PC-9 (cell line): ENCODE results near the gene TLK2. TPM values are rescaled to one million over a fixed set of nuclear protein-coding genes. Genes with fewer than 3 reads are reported as not detected.

Experiments used
- BruUV-seq: library from RNA; stranded (reverse); fragments of 400-500 nt; replicated peaks from 2 replicates; lab custom pipeline; 2021; lab: Mats Ljungman, UMichigan
- CTCF ChIA-PET: fragments of 300-600 bp; sonication (Branson Sonifier 250); formaldehyde crosslinking; loops from one replicate; lab custom pipeline; 2022; ENCODE audit warnings: antibody characterized with exemption; lab: Charles Lee
- POLR2A ChIA-PET: fragments of 300-600 bp; sonication (Branson Sonifier 250); formaldehyde crosslinking; loops from one replicate; lab custom pipeline; 2022; ENCODE audit warnings: antibody characterized with exemption; ENCODE audit not compliant: unreplicated experiment; lab: Charles Lee
- DNase-seq, 2 experiments: peaks; one replicate each; pipeline versions ENCODE4 v3.0.0 to v3.0.0-alpha.2; 2015 to 2022; ENCODE audit warnings: mixed read lengths in 1 of 2
- H2AFZ ChIP-seq: fragments of 200-600 bp; sonication (generic); 2 replicates; pipeline ENCODE4 v1.8.1; 2017; ENCODE audit warnings: antibody characterized with exemption
- H3F3A ChIP-seq: fragments of 200-600 bp; sonication (generic); 2 replicates; pipeline ENCODE4 v1.8.1; 2017; ENCODE audit warnings: antibody characterized with exemption, mild to moderate bottlenecking, low read depth; ENCODE audit not compliant: insufficient read depth
- H3K27ac ChIP-seq: fragments of 200-600 bp; sonication (generic); 2 replicates; pipeline ENCODE4 v1.6.1; 2016; ENCODE audit warnings: mixed run types
- H3K27me3 ChIP-seq: fragments of 200-600 bp; sonication (generic); 2 replicates; pipeline ENCODE4 v1.6.1; 2016; ENCODE audit warnings: low read depth, mixed run types; ENCODE audit not compliant: insufficient read depth
- H3K36me3 ChIP-seq: fragments of 200-600 bp; sonication (generic); 2 replicates; pipeline ENCODE4 v1.6.1; 2016; ENCODE audit warnings: low read depth, mixed run types
- H3K4me1 ChIP-seq: fragments of 200-600 bp; sonication (generic); replicated peaks from 2 replicates; pipeline ENCODE4 v1.6.1; 2016; ENCODE audit warnings: mixed run types; ENCODE audit not compliant: insufficient read depth
- H3K4me2 ChIP-seq: fragments of 200-600 bp; sonication (generic); 2 replicates; pipeline ENCODE4 v1.6.1; 2017; ENCODE audit warnings: mixed run types
- H3K4me3 ChIP-seq: fragments of 200-600 bp; sonication (generic); 2 replicates; pipeline ENCODE4 v1.6.1; 2016; ENCODE audit warnings: mixed run types
- H3K79me2 ChIP-seq: fragments of 200-600 bp; sonication (generic); 2 replicates; pipeline ENCODE4 v1.6.1; 2017; ENCODE audit warnings: low read depth, mixed run types
- H3K9me2 ChIP-seq: fragments of 200-600 bp; sonication (generic); 2 replicates; pipeline ENCODE4 v1.8.1; 2017; ENCODE audit warnings: mild to moderate bottlenecking; ENCODE audit not compliant: insufficient read depth
- H3K9me3 ChIP-seq: fragments of 200-600 bp; sonication (generic); 2 replicates; pipeline ENCODE4 v1.8.1; 2016; ENCODE audit warnings: low read depth; ENCODE audit not compliant: insufficient read depth
- H4K20me1 ChIP-seq: fragments of 200-600 bp; sonication (generic); 2 replicates; pipeline ENCODE4 v1.8.1; 2017; ENCODE audit not compliant: insufficient read depth
- CTCF ChIP-seq: fragments of 200-600 bp; sonication (generic); conservative IDR thresholded peaks from 2 replicates; pipeline ENCODE4 v1.6.1; 2017; ENCODE audit warnings: mixed run types, antibody characterized with exemption, mild to moderate bottlenecking, moderate library complexity
- EZH2 ChIP-seq: fragments of 200-600 bp; sonication (generic); IDR thresholded peaks from 2 replicates; pipeline ENCODE4 v1.8.0; 2017; ENCODE audit warnings: antibody characterized with exemption, low read depth
- intact Hi-C: fragments of 100-400 bp; cut with micrococcal nuclease; formaldehyde crosslinking; loops from one replicate; pipeline ENCODE4 v1.10.0; 2022; ENCODE audit not compliant: unreplicated experiment
- total RNA-seq: library from RNA; stranded (reverse); gene quantifications from 2 replicates; pipeline ENCODE4 v1.2.3, GENCODE V29; 2021

Gene TLK2
- total RNA-seq, 1 experiment from 2014 or later: 40.7 TPM

- Histone ChIP-seq H3K9me3 (no peaks in the 10 kb centered on the region), H4K20me1 (no peaks in the 10 kb centered on the region), H2AFZ (no peak overlapping the region), H3K79me2 (no peaks in the 10 kb centered on the region), H3K27me3 (no peaks in the 10 kb centered on the region; the same call in 1 of the 2 replicates), H3F3A (no peaks in the 10 kb centered on the region), H3K27ac (no peak overlapping the region), H3K9me2 (no peaks in the 10 kb centered on the region), H3K4me3 (no peak overlapping the region), H3K36me3 (no peaks in the 10 kb centered on the region), H3K4me2 (no peak overlapping the region), H3K4me1 (peaks cover 6% of the 10 kb centered on the region; the same call in 1 of the 2 replicates)
- TF ChIP-seq CTCF: no peak
- TF ChIP-seq EZH2: no peak
- ChIA-PET POLR2A (interaction anchor here (0.7 kb wide), 1 partner anchor 18 kb away, joined by 7 read pairs; no protein-coding TSS in a partner anchor), CTCF (no interaction called here)
- no TSS peak for BruUV-seq
- intact Hi-C loops: no loop called here
- no peak for DNase-seq
These were observed 178.6 kb downstream of the TLK2 start for GRCh38 chr17:62657145-62657665.

GRCh38 chr17:62657690-62658089 is 179.1 kb downstream of the TLK2 start:
- Histone ChIP-seq H3K27ac (no peak overlapping the region), H3K4me1 (peaks cover 2% of the 10 kb centered on the region; the same call in 1 of the 2 replicates), H3K79me2 (no peaks in the 10 kb centered on the region), H4K20me1 (no peaks in the 10 kb centered on the region), H3K27me3 (no peaks in the 10 kb centered on the region), H2AFZ (no peak overlapping the region), H3K36me3 (no peaks in the 10 kb centered on the region), H3F3A (no peaks in the 10 kb centered on the region), H3K4me2 (no peak overlapping the region), H3K4me3 (no peak overlapping the region), H3K9me3 (no peaks in the 10 kb centered on the region), H3K9me2 (no peaks in the 10 kb centered on the region)
- intact Hi-C loops: no loop called here
- ChIA-PET CTCF (no interaction called here), POLR2A (no interaction called here)
- BruUV-seq: no TSS peak
- no peak for DNase-seq
- TF ChIP-seq CTCF (no peak), EZH2 (no peak)

GRCh38 chr17:62658136-62658920 is 179.7 kb downstream of the TLK2 start:
- ChIA-PET POLR2A (no interaction called here), CTCF (no interaction called here)

More at GRCh38 chr17:62658136-62658920, 179.7 kb downstream of the TLK2 start:
- Histone ChIP-seq H3K4me1 (no peaks in the 10 kb centered on the region), H3K4me3 (no peak overlapping the region), H3K27me3 (no peaks in the 10 kb centered on the region), H3F3A (no peaks in the 10 kb centered on the region), H2AFZ (no peak overlapping the region), H3K27ac (no peak overlapping the region), H3K36me3 (no peaks in the 10 kb centered on the region), H3K9me2 (no peaks in the 10 kb centered on the region), H3K9me3 (no peaks in the 10 kb centered on the region), H3K79me2 (no peaks in the 10 kb centered on the region), H4K20me1 (no peaks in the 10 kb centered on the region), H3K4me2 (no peak overlapping the region)
- no TSS peak for BruUV-seq
- DNase-seq: no peak
- intact Hi-C loops: no loop called here
- no peak for TF ChIP-seq EZH2
